GM12878 (cell line): ENCODE results near the gene ADRA2B. TPM values are rescaled to one million over a fixed set of nuclear protein-coding genes. Genes with fewer than 3 reads are reported as not detected.

Source experiments
- ATAC-seq: fragments of 200-7000 bp; cut with Tn5 transposase; 3 replicates; pipeline ENCODE4 v1.9.1; 2020; ENCODE audit warnings: mild to moderate bottlenecking, moderate library complexity
- BruUV-seq: library from RNA; stranded (reverse); fragments of 400-500 nt; replicated peaks from 2 replicates; lab custom pipeline; 2021; lab: Mats Ljungman, UMichigan
- CTCF ChIA-PET: fragments of 300-600 bp; sonication (Branson Sonifier 250); formaldehyde crosslinking; extraction: SDS; loops from one replicate; lab custom pipeline; 2021; ENCODE audit warnings: inconsistent platforms; lab: Yijun Ruan, JAX
- POLR2A ChIA-PET: fragments of 350-600 bp; formaldehyde crosslinking; extraction: SDS; loops from one replicate; lab custom pipeline; 2021; ENCODE audit warnings: inconsistent platforms; lab: Charles Lee
- RAD21 ChIA-PET: fragments of 300-600 bp; sonication (Branson Sonifier 250); formaldehyde crosslinking; loops from one replicate; lab custom pipeline; 2023; ENCODE audit warnings: antibody characterized with exemption; ENCODE audit not compliant: unreplicated experiment; lab: Charles Lee
- SMC1A ChIA-PET: fragments of 300-600 bp; sonication (Branson Sonifier 250); formaldehyde crosslinking; loops from one replicate; lab custom pipeline; 2023; ENCODE audit not compliant: unreplicated experiment, uncharacterized antibody; lab: Charles Lee
- DNase-seq: peaks from one replicate; pipeline ENCODE4 v3.0.0-alpha.2; 2011; ENCODE audit warnings: low read depth, low spot score
- FAIRE-seq: peaks from 3 replicates; lab custom pipeline; 2011; peaks lifted over from hg19 to GRCh38; lab: Jason Lieb, UNC
- H2AFZ ChIP-seq: 2 replicates; pipeline ENCODE4 v1.6.0; 2011; ENCODE audit warnings: low read depth, low read length, control low read depth; ENCODE audit not compliant: control insufficient read depth
- H3K27ac ChIP-seq: 2 replicates; pipeline ENCODE4 v1.5.1; 2011; ENCODE audit warnings: control low read depth; ENCODE audit not compliant: control insufficient read depth, insufficient read depth
- H3K27me3 ChIP-seq, 2 experiments: replicated peaks in 1 of 2; 2 replicates each; pipeline versions ENCODE4 v1.6.0 to v1.6.1; 2011; ENCODE audit warnings: low read length in 1 of 2; ENCODE audit not compliant: control insufficient read depth in 2 of 2, insufficient read depth in 2 of 2
- H3K36me3 ChIP-seq, 2 experiments: 2 replicates each; pipeline ENCODE4 v1.5.1; 2011; ENCODE audit warnings: low read length in 1 of 2; ENCODE audit not compliant: control insufficient read depth in 2 of 2, insufficient read depth in 2 of 2
- H3K4me1 ChIP-seq: 2 replicates; pipeline ENCODE4 v1.6.1; 2011; ENCODE audit warnings: mild to moderate bottlenecking, low read length, moderate library complexity, mixed read lengths; ENCODE audit not compliant: control insufficient read depth, insufficient read depth
- H3K4me2 ChIP-seq: 2 replicates; pipeline ENCODE4 v1.6.0; 2011; ENCODE audit warnings: control low read depth; ENCODE audit not compliant: control insufficient read depth, insufficient read depth
- H3K4me3 ChIP-seq: fragments of 200-600 bp; sonication (generic); 2 replicates; pipeline ENCODE4 v1.5.1; 2016
- H3K79me2 ChIP-seq: 2 replicates; pipeline ENCODE4 v1.6.0; 2011; ENCODE audit warnings: low read length; ENCODE audit not compliant: control insufficient read depth, insufficient read depth
- H3K9ac ChIP-seq: 2 replicates; pipeline ENCODE4 v1.8.0; 2011; ENCODE audit warnings: low read length, control low read depth, mixed read lengths; ENCODE audit not compliant: control insufficient read depth, insufficient read depth
- H3K9me3 ChIP-seq: replicated peaks from 3 replicates; pipeline ENCODE4 v1.5.1; 2011; ENCODE audit warnings: mild to moderate bottlenecking, low read length; ENCODE audit not compliant: control insufficient read depth, insufficient read depth
- H4K20me1 ChIP-seq: 2 replicates; pipeline ENCODE4 v1.6.0; 2011; ENCODE audit not compliant: control insufficient read depth, insufficient read depth
- CEBPB ChIP-seq, 2 experiments: fragments of 150-350 bp in 1 of 2; IDR thresholded peaks; 2 replicates each; pipeline ENCODE4 v1.6.1; 2012 to 2014; ENCODE audit warnings: low read depth in 2 of 2, low read length in 2 of 2, borderline replicate concordance in 1 of 2, inconsistent platforms in 1 of 2
- KAT2A ChIP-seq: conservative IDR thresholded peaks from 2 replicates; pipeline ENCODE4 v1.6.1; 2011; ENCODE audit warnings: low read depth, low read length; ENCODE audit not compliant: control insufficient read depth
- NR2C2 ChIP-seq: IDR thresholded peaks from 2 replicates; pipeline ENCODE4 v1.6.1; 2011; ENCODE audit warnings: borderline replicate concordance, low read depth; ENCODE audit not compliant: control insufficient read depth, insufficient read length
- RAD21 ChIP-seq: IDR thresholded peaks from 2 replicates; pipeline ENCODE4 v1.6.1; 2011; ENCODE audit warnings: mild to moderate bottlenecking, low read depth, low read length, moderate library complexity; ENCODE audit not compliant: insufficient read depth
- SMARCA5 ChIP-seq: fragments of 450-650 bp; IDR thresholded peaks from 2 replicates; pipeline ENCODE4 v1.6.1; 2017; ENCODE audit warnings: mild to moderate bottlenecking
- STAT1 ChIP-seq: fragments of 450-650 bp; conservative IDR thresholded peaks from 2 replicates; pipeline ENCODE4 v1.6.1; 2014; ENCODE audit warnings: antibody characterized with exemption, mild to moderate bottlenecking
- TCF3 ChIP-seq: IDR thresholded peaks from 2 replicates; pipeline ENCODE4 v1.6.1; 2012; ENCODE audit warnings: low read depth, mild to moderate bottlenecking, low read length, borderline replicate concordance; ENCODE audit not compliant: insufficient read depth
- USF2 ChIP-seq: IDR thresholded peaks from 2 replicates; pipeline ENCODE4 v1.6.1; 2011; ENCODE audit warnings: low read depth, low read length, improper control_type of control experiment, borderline replicate concordance
- WGBS: methylation state at CpG from one replicate; pipeline ENCODE4 v1.1.6; 2016; ENCODE audit warnings: low lambda C conversion rate; ENCODE audit not compliant: insufficient replicate concordance, insufficient coverage; ENCODE audit errors: missing lambda C conversion rate; 5-methylcytosine and 5-hydroxymethylcytosine counted together
- in situ Hi-C: fragments of 300-500 bp; cut with MboI; formaldehyde crosslinking; loops from 9 replicates; pipeline ENCODE4 v1.14.3; 2018; ENCODE audit warnings: mixed read lengths
- intact Hi-C: fragments of 100-400 bp; cut with micrococcal nuclease; formaldehyde crosslinking; loops from one replicate; pipeline ENCODE4 v1.14.2; 2022; ENCODE audit not compliant: unreplicated experiment
- polyA plus RNA-seq, 11 experiments: library from polyadenylated mRNA; depleted of rRNA in 4 of 11; unstranded in 6 of 11; stranded (reverse) in 5 of 11; fragments of >200 nt; fragmentation: Nextera tagmentation in 4 of 11; fragmentation: Illumina TruSeq in 1 of 11; extraction: Ambion mirVana in 4 of 11; extraction: Trizol in 1 of 11; gene quantifications; 1 replicate in 1 of 11; 2 replicates in 10 of 11; pipeline versions ENCODE4 v1.2.1 to v1.2.3, GENCODE V29; 2011 to 2016; ENCODE audit warnings: inconsistent platforms in 2 of 11, missing spikeins in 2 of 11, low read depth in 1 of 11
- total RNA-seq, 4 experiments: library from RNA; depleted of rRNA in 3 of 4; stranded (reverse); fragments of >200 nt in 3 of 4; fragmentation: Illumina TruSeq in 1 of 4; extraction: Trizol in 1 of 4; gene quantifications; 2 replicates each; pipeline versions ENCODE4 v1.2.1 to v1.2.3, GENCODE V29; 2013 to 2021
- TF ChIP-seq, protein P1 (sequence below): fragments of 450-650 bp; IDR thresholded peaks from 2 replicates; pipeline ENCODE4 v1.6.1; 2017; ENCODE audit warnings: low read depth, mild to moderate bottlenecking, moderate library complexity
- TF ChIP-seq, protein P2 (sequence below): fragments of 450-650 bp; formaldehyde crosslinking; IDR thresholded peaks from 2 replicates; pipeline ENCODE4 v1.5.0; 2022; ENCODE audit warnings: mild to moderate bottlenecking, missing genetic modification characterization
- TF ChIP-seq, protein P3 (sequence below): fragments of 150-350 bp; IDR thresholded peaks from 2 replicates; pipeline ENCODE4 v1.6.1; 2016; ENCODE audit warnings: low read depth, low read length

The ADRA2B gene
- total and polyA plus RNA-seq, 10 of the 15 experiments (the other 5 are each of a cell fraction or from before 2014, with no cell fraction given): 0.01 to 0.10 (median 0.04) TPM; not detected in 6

DNA sequence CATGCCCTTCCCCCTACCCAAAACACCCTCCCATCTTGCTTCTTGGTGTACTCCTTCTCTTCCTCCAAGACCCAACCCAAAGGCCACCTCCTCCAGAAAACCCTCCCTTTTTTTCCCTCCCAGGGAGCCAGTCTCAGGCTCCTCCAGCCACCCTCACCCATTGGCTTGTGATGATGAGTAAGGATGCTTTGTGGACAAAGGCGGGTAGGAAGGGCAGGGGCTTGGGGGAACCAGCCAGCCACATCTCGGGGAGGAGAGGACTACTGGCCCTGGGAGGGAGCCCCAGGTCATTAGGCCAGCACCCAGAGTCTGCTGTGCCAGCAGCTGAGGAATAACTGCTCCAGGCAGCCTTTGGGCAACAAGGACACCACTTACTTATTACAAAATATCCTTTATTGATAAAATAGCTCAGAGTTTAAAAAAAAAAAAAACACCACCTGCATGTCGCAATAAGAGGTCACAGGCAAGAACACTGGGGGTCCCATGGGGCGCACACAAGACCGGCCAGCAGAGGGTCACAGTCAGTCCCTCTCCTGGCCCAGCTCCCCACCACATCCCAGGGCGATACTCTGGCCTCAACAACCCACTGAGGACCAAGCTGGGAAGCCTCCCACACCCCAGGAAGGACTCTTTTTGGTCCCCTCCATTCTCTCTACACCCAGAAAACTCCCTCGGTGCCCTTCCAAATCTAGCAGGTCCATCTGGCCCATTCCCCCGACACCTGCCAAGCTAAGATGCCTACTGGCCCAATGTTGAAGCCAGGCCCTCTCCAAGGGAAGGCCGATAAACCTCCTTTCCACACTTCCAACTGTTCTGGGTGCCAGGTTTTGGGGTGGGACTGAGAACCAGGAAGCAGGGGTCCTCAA is 3.6 kb downstream of the ADRA2B start:
- POLR2A ChIA-PET: interaction anchor here (0.7 kb wide), 1 partner anchor 100 kb away, joined by 4 read pairs; no protein-coding TSS in a partner anchor
- Histone ChIP-seq H4K20me1 (no peaks in the 10 kb centered on the region), H3K9ac (no peak overlapping the region), H3K27me3 (no peaks in the 10 kb centered on the region), H3K36me3 (no peaks in the 10 kb centered on the region), H3K79me2 (no peaks in the 10 kb centered on the region), H3K27ac (no peak overlapping the region), H3K4me2 (no peak overlapping the region), H2AFZ (no peak overlapping the region), H3K4me3 (no peak overlapping the region), H3K4me1 (peaks cover 6% of the 10 kb centered on the region), H3K9me3 (no peaks in the 10 kb centered on the region)
- no peak for DNase-seq
- SMC1A ChIA-PET: interaction anchor here (1.2 kb wide), 1 partner anchor 62 kb away, joined by 3 read pairs; no protein-coding TSS in a partner anchor
- WGBS: 49% methylated on average over 9 of the region's 9 CpGs
- no peak for FAIRE-seq
- intact Hi-C loops: no loop called here
- in situ Hi-C loops: no loop called here
- RAD21 ChIA-PET: interaction anchor here (0.6 to 1.6 kb wide), 6 partner anchors 34 to 118 kb away, joined by 3 to 9 read pairs (median 4); no protein-coding TSS in a partner anchor
- CTCF ChIA-PET: interaction anchor here (0.7 to 1.5 kb wide), 7 partner anchors 62 to 154 kb away, joined by 3 to 13 read pairs (median 3); no protein-coding TSS in a partner anchor
- BruUV-seq: no TSS peak
- no peak for ATAC-seq
- TF ChIP-seq CEBPB (IDR thresholded peaks at IDR 0.05; ENCODE audit: borderline replicate concordance in 1 of 2, low read depth in 2 of 2, low read length in 2 of 2) (no peak), STAT1 (no peak), SMARCA5 (no peak), RAD21 (no peak), KAT2A (no peak), TCF3 (no peak), NR2C2 (no peak), USF2 (no peak)
- TF ChIP-seq, protein P1, sequence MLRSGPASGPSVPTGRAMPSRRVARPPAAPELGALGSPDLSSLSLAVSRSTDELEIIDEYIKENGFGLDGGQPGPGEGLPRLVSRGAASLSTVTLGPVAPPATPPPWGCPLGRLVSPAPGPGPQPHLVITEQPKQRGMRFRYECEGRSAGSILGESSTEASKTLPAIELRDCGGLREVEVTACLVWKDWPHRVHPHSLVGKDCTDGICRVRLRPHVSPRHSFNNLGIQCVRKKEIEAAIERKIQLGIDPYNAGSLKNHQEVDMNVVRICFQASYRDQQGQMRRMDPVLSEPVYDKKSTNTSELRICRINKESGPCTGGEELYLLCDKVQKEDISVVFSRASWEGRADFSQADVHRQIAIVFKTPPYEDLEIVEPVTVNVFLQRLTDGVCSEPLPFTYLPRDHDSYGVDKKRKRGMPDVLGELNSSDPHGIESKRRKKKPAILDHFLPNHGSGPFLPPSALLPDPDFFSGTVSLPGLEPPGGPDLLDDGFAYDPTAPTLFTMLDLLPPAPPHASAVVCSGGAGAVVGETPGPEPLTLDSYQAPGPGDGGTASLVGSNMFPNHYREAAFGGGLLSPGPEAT: no peak
- TF ChIP-seq, protein P2, sequence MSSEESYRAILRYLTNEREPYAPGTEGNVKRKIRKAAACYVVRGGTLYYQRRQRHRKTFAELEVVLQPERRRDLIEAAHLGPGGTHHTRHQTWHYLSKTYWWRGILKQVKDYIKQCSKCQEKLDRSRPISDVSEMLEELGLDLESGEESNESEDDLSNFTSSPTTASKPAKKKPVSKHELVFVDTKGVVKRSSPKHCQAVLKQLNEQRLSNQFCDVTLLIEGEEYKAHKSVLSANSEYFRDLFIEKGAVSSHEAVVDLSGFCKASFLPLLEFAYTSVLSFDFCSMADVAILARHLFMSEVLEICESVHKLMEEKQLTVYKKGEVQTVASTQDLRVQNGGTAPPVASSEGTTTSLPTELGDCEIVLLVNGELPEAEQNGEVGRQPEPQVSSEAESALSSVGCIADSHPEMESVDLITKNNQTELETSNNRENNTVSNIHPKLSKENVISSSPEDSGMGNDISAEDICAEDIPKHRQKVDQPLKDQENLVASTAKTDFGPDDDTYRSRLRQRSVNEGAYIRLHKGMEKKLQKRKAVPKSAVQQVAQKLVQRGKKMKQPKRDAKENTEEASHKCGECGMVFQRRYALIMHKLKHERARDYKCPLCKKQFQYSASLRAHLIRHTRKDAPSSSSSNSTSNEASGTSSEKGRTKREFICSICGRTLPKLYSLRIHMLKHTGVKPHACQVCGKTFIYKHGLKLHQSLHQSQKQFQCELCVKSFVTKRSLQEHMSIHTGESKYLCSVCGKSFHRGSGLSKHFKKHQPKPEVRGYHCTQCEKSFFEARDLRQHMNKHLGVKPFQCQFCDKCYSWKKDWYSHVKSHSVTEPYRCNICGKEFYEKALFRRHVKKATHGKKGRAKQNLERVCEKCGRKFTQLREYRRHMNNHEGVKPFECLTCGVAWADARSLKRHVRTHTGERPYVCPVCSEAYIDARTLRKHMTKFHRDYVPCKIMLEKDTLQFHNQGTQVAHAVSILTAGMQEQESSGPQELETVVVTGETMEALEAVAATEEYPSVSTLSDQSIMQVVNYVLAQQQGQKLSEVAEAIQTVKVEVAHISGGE: no peak
- TF ChIP-seq, protein P3, sequence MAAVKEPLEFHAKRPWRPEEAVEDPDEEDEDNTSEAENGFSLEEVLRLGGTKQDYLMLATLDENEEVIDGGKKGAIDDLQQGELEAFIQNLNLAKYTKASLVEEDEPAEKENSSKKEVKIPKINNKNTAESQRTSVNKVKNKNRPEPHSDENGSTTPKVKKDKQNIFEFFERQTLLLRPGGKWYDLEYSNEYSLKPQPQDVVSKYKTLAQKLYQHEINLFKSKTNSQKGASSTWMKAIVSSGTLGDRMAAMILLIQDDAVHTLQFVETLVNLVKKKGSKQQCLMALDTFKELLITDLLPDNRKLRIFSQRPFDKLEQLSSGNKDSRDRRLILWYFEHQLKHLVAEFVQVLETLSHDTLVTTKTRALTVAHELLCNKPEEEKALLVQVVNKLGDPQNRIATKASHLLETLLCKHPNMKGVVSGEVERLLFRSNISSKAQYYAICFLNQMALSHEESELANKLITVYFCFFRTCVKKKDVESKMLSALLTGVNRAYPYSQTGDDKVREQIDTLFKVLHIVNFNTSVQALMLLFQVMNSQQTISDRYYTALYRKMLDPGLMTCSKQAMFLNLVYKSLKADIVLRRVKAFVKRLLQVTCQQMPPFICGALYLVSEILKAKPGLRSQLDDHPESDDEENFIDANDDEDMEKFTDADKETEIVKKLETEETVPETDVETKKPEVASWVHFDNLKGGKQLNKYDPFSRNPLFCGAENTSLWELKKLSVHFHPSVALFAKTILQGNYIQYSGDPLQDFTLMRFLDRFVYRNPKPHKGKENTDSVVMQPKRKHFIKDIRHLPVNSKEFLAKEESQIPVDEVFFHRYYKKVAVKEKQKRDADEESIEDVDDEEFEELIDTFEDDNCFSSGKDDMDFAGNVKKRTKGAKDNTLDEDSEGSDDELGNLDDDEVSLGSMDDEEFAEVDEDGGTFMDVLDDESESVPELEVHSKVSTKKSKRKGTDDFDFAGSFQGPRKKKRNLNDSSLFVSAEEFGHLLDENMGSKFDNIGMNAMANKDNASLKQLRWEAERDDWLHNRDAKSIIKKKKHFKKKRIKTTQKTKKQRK: no peak
